NCI-H2196 (cell line): ENCODE data around the gene PLCB1.

Source experiments
- DNase-seq: peaks from one replicate; lab custom pipeline; 2025; ENCODE audit not compliant: unreplicated experiment; lab: John Stamatoyannopoulos, UW

PLCB1 gene

DNA sequence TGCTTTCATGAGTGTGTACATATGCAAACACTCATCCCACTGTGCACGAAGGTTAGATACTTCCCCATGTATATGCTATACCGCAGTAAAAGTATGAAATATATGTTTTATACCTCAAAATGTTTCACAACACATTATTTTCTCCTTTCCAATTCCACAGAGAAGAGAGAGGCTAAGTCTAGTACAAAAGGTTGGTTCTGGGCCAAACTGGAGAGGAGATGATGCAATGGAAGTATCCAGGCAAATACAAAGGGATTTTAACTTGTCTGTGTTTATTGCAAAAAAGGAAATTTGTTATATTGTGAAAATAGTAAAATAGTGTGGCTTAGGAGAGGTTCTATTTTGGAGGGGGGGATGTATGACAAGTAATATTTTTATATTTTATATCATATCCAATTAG lies 112.6 kb downstream of the PLCB1 start:
- DNase-seq = peak; percentile 24

- no peak for DNase-seq
These were observed 114.1 kb downstream of the PLCB1 start for GRCh38 chr20:8246153-8246552.

GRCh38 chr20:8246716-8247115 lies 114.7 kb downstream of the PLCB1 start:
- DNase-seq = no peak

DNA sequence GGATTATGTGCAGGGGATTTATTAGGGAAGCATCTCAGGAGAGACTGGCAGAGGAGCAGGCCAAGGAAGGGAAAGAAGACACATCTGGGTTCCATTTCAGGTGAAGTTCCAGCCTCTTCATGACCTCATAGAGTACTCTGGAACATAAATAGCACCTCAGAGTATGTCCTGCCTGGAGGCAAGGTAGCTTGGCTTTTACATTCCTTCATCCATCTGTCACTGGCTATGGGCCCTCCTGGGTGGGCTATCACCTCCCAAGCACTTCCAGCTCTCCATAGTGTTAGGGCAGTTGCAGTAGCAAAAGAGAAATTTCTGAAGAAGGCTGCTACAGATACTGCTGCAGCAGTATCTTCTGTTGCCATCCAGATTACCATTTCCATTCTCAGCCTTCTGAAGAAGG lies 116.0 kb downstream of the PLCB1 start:
- DNase-seq = no peak

DNA sequence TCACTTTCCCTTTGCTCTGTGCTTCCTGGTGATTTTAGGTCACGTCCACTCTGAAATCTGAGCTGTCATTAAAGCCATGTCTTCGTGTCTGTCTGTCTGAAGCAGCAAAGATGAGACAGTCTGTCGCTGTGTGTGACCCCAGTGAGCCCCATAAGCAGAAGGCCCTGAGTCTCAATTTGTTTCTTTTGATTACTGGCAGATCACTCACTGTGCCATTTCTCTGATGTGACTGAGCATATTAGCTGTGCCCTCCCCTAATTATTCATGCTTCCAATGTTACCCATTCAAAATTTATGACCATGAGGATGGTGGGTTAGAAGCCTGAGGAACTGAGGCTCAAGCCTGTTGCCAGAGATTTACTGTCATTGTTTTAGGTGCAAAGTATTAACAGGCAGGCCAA lies 117.6 kb downstream of the PLCB1 start:
- no peak for DNase-seq

DNA sequence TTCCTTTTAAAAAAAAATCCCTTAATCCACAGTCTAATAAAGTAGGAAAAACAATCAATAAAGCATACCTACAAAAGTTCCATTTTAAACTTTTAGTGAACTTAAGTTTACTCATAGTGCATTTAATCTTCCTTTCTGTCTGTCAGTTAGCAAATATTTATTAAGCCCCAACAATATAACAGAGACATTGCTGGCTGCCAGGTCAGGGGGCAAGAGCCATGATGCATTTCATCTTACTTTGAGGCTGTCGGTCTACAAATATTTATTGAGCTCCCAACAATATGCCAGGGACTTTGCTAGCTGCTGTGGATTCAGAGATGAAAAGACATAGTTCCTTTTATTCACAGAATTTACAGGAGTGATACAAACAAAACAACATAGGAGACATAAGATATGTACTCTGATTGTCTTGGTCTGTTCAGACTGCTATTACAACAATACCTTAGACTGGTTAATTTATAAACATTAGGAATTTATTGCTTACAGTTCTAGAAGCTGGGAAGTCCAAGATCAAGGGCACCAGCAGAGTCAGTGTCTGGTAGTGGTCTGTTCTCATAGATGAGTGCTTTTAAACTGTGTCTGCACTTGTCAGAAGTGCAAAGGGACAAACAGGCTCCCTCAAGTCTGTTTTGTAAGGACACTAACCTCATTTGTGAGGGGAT lies 118.6 kb downstream of the PLCB1 start:
- DNase-seq = no peak

- no peak for DNase-seq
These were observed 119.1 kb downstream of the PLCB1 start for GRCh38 chr20:8251201-8251575.

GRCh38 chr20:8254911-8255582 lies 123.0 kb downstream of the PLCB1 start:
- DNase-seq = no peak

DNA sequence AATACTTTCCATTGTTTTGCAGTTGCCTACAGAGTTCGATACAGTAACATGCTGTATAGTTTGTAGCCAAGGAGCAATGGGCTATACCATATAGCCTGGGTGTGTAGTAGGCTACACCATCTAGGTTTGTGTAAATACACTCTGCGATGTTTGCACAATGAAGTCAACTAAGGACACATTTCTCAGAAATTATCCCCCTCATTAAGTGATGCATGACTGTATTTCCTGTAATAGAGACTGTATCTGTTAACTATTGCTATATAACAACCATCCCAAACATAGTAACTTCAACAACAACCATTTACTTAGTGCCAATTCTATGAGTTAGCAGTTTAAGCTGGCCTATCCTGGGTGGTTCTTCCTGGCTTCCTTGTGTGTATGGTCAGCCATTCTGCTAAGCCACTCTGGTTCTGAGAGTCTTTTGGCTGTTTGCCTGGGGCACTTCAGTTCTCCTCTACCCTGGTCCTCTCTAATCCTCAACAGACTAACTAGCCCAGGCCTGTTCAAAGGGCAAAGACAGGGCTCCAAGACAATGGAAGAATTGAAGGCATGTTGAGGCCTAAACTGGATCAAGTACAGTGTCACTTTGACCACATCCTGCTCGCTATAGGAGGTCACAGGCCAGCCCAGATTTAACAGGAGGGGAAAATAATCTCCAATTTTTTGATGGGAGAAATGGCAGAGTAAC lies 124.0 kb downstream of the PLCB1 start:
- DNase-seq = peak; percentile 52

GRCh38 chr20:8260837-8261251 lies 128.8 kb downstream of the PLCB1 start:
- no peak for DNase-seq

DNA sequence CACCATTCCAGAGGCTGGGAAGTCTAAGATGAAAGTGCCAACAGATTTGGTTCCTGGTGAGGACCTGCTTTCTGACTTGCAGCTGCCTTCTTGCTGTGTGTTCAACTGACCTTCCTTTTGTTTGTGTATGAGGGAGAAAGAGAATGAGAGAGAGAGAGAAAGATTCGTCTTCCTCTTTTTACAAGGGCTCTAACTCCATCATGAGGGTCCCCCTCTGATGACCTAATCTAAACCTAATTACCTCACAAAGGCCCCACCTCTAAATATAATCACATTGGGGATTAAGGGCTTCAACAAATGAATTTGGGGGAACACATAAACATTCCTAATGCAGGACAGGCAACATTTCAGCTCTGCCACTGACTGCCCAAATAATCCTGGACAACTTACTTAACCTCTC lies 130.7 kb downstream of the PLCB1 start:
- no peak for DNase-seq

- no peak for DNase-seq
These were observed 133.5 kb downstream of the PLCB1 start for GRCh38 chr20:8265588-8265987.

DNA sequence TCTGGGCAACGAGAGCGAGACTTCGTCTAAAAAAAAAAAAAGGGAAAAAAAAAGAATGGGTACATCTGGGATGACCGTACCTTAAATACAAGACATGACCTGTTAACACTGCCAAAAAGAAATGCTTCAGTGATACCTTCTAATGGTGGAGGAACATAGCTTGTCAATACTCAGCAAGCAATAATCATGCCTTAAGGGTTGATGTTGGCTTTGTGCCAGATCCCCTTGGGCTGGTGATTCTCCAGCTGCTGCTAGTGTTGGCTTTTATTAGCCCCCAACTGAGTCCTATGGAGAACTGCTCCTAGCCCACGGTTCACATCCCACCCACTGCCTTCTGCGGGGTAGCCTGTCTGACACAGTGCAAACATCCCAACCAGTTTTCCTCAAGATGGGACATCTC lies 134.9 kb downstream of the PLCB1 start:
- no peak for DNase-seq

GRCh38 chr20:8271727-8272126 lies 139.7 kb downstream of the PLCB1 start:
- no peak for DNase-seq

DNA sequence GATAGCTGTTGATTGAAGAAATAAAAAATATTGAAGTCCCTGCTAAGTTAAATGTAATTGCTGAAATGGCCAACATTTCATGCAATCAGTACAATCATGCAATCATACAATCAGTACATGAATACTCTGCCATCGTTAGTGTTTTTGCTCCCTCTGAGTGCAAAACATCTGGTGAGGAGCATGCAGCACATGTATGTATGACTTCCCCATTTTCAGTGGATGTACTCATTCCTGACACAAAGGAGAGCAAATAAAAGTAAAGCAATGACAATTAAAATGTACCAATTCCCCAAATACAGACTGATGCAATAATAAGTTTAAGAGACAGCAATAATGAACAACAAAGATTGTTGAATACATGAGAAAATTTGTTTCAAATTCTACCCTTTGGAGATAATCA lies 140.7 kb downstream of the PLCB1 start:
- no peak for DNase-seq

DNA sequence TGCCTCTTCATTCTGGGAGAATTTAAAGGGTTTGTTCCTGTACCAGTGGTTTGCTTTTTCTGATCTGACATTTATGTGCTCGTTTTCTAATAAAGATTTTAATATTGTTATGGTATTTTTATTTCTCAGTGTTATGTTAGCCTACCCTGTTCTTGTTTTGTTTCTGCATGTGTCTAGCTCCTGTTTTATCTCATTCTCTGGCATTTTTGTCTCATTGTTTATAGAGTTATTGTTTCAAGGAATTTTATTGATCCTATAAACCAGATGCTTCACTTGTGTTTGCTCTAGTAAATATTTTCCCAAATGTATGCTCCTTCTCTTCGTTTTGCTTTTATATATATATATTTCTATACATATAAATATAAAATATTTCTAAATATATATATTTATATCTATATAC lies 152.8 kb downstream of the PLCB1 start:
- no peak for DNase-seq

GRCh38 chr20:8287340-8287739 lies 155.3 kb downstream of the PLCB1 start:
- no peak for DNase-seq

DNA sequence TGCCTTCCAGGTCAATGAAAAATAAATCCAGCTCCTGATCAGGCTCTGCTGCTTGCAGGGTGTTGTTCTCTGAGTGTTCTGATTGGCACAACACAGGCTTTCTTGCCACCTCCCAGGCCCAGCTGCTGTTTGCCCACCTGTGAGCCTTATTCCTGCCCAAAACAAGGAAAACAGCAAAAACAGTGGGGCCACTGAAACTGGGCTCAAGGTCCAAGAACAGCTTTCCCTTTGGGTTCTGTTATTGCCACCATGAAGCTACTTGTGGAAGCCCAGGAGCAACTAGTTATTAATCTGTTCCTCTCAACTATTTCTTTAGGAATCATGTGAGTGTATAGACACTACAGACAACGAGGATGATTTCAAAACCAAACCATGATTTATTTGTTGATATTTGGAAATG lies 159.1 kb downstream of the PLCB1 start:
- no peak for DNase-seq

GRCh38 chr20:8291873-8292272 lies 159.8 kb downstream of the PLCB1 start:
- DNase-seq = no peak

DNA sequence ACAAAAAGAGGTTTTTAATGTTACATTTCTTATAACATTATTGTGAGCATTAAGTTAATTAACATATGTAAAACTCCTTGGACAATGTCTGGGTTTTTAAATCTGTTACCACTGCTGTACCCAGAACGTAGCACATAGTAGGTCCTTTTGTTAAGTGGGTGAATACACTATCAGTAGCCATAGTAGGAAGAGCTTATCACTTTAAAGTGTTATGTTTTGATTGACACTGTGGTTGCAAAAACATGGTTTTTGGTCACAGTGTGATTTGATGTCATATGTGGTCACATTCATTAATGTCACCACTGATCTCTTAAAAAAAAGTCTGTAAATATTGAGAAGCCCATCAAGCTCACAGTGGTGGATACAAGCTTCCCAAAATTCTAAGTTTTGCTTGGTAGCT lies 160.7 kb downstream of the PLCB1 start:
- no peak for DNase-seq

DNA sequence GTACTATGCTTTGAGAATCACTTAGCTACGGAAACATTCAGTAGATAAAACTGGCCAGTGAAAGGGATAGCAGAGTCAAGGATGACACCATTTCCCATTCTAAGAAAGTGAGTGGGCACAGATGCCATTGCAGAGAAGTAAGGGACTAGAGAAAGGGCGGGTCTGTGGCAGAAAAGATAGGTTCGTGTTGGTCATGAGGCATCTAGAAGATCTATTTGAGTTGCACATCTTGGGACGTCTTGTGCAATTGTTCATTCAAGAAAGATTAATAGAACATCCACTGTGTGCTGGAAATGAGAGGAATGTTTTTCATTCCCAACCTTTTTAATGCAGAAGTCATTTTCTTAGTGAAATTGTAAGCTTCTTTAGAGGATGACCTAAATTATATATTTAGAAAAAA lies 161.7 kb downstream of the PLCB1 start:
- no peak for DNase-seq

GRCh38 chr20:8296536-8296935 lies 164.5 kb downstream of the PLCB1 start:
- no peak for DNase-seq
